Cardiac muscle cell (in vitro differentiated cells and primary cell): ENCODE measurements around the gene OBSL1. TPM values are rescaled to one million over a fixed set of nuclear protein-coding genes. Genes with fewer than 3 reads are reported as not detected.
A peak's percentile ranks its signal among the peaks of the same experiment; 100 is the strongest.

Source experiments
- DNase-seq, 2 donors: peaks; one replicate each; pipeline versions ENCODE4 v3.0.0 to v3.0.0-alpha.2; 2010 to 2017; ENCODE audit warnings: low read depth in 1 of 2, low spot score in 1 of 2
- H3K27ac ChIP-seq: fragments of 200-600 bp; sonication (generic); 2 replicates; pipeline ENCODE4 v1.5.1; 2016
- H3K27me3 ChIP-seq: fragments of 200-600 bp; sonication (generic); 2 replicates; pipeline ENCODE4 v1.6.0; 2016; ENCODE audit warnings: control low read depth
- H3K36me3 ChIP-seq: fragments of 200-600 bp; sonication (generic); 2 replicates; pipeline ENCODE4 v1.5.1; 2016; ENCODE audit warnings: control low read depth
- H3K4me1 ChIP-seq: fragments of 200-600 bp; sonication (generic); 2 replicates; pipeline ENCODE4 v1.8.1; 2017; ENCODE audit warnings: low read depth, mild to moderate bottlenecking, mixed run types
- H3K4me3 ChIP-seq: fragments of 200-600 bp; sonication (generic); 2 replicates; pipeline ENCODE4 v1.5.1; 2016; ENCODE audit warnings: mild to moderate bottlenecking
- H3K9me3 ChIP-seq: fragments of 200-600 bp; sonication (generic); 2 replicates; pipeline ENCODE4 v1.5.1; 2017; ENCODE audit warnings: low read depth, mild to moderate bottlenecking, control low read depth
- polyA plus RNA-seq: library from polyadenylated mRNA; unstranded; fragments of >200 nt; fragmentation: Nextera tagmentation; extraction: Ambion mirVana; gene quantifications from 2 replicates; pipeline ENCODE4 v1.2.1, GENCODE V29; 2016
- total RNA-seq: library from RNA; depleted of rRNA; stranded (reverse); fragments of >200 nt; gene quantifications from 2 replicates; pipeline ENCODE4 v1.2.3, GENCODE V29; 2016
- TF ChIP-seq, protein P1 (sequence below): IDR thresholded peaks from 2 replicates; pipeline ENCODE4 v1.5.1; 2012; ENCODE audit warnings: low read depth, mild to moderate bottlenecking, low read length

OBSL1 gene
- total and polyA plus RNA-seq, 2 experiments from 2014 or later: 276 to 746 TPM

DNA sequence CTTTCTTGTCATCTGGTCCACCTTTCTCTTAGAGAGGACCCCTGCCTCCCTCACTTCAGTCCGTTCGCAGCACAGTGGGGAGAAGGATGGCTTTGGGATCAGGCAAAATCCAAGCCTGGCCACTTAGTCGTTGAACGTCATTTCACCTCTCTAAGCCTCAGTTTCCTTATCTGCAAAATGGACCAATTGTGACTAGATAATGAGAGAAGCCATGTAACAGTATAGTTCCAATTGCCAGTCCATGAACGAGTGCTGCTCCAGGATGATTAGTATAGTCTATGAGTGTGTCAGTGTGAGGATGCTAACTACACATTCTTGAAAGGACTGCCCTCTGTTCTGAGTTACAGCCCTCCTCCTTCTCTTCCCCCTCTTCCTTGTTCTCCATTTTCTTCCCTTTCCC is 1.8 kb upstream of the OBSL1 start:
- Histone ChIP-seq H3K9me3 (no peaks in the 10 kb centered on the region), H3K27ac (peak overlapping the region; percentile 98), H3K36me3 (peaks cover 8% of the 10 kb centered on the region), H3K27me3 (no peaks in the 10 kb centered on the region), H3K4me1 (peaks cover 60% of the 10 kb centered on the region), H3K4me3 (no peak overlapping the region)
- DNase-seq: no peak
- TF ChIP-seq, protein P1, sequence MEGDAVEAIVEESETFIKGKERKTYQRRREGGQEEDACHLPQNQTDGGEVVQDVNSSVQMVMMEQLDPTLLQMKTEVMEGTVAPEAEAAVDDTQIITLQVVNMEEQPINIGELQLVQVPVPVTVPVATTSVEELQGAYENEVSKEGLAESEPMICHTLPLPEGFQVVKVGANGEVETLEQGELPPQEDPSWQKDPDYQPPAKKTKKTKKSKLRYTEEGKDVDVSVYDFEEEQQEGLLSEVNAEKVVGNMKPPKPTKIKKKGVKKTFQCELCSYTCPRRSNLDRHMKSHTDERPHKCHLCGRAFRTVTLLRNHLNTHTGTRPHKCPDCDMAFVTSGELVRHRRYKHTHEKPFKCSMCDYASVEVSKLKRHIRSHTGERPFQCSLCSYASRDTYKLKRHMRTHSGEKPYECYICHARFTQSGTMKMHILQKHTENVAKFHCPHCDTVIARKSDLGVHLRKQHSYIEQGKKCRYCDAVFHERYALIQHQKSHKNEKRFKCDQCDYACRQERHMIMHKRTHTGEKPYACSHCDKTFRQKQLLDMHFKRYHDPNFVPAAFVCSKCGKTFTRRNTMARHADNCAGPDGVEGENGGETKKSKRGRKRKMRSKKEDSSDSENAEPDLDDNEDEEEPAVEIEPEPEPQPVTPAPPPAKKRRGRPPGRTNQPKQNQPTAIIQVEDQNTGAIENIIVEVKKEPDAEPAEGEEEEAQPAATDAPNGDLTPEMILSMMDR: no peak

DNA sequence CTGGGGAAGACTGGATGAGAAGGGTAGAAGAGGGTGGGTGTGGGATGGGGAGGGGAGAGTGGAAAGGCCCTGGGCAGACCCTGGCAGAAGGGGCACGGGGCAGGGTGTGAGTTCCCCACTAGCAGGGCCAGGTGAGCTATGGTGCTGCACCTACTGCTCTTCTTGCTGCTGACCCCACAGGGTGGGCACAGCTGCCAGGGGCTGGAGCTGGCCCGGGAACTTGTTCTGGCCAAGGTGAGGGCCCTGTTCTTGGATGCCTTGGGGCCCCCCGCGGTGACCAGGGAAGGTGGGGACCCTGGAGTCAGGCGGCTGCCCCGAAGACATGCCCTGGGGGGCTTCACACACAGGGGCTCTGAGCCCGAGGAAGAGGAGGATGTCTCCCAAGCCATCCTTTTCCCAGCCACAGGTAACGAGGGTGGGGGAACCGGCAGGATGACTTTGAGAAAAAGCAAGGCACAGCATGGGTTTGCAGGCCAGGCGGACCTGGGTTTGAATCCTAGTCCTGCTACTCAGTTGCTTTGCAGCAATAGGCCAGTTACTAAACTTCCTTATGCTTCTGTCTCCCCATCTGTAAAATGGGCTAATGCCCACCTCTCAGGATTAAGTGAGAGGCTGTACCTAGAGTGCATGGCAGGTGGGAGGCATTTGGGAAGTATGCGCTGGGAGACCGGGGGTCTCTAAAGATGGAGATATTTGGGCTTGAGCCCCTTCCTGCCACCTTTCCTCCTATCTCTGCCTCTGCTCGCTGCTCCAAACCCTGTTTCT is 1.1 kb upstream of the OBSL1 start, which contains the start of gene INHA:
INHA (plus strand) TSS at position 74 of the 765 bp plus-strand sequence; CDS start at position 139, 65 bp downstream.
- no peak for DNase-seq
- peak within 1 kb of the TSS; percentile 98 for H3K27ac ChIP-seq
- TF ChIP-seq, protein P1: no peak

DNA sequence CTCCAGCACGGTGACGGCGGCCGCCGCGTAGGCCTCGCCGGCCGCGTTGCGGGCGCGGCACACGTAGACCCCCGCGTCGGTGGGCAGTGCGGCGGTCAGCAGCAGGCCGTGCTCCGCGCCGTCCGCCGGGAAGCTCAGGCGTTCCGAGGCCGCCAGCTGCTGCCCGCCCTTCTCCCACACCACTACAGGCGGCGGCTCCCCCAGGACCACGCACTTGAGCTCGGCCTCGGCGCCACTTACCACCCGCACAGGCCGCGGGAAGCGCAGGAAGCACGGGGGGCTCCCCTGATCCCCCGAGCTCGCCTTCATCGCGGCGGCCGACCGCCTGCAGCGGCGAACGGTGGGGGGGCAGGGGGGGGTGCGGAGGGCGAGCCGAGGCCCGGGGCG is 422 bp downstream of the OBSL1 start:
- TF ChIP-seq, protein P1: no peak
- DNase-seq: peak; percentile 42 to 47

More for the DNA sequence above, 1.1 kb upstream of the OBSL1 start, which contains the start of gene INHA:
- H3K27me3 ChIP-seq: no peaks in the 10 kb centered on the region
- H3K9me3 ChIP-seq: no peaks in the 10 kb centered on the region
- H3K36me3 ChIP-seq: peaks cover 11% of the 10 kb centered on the region
- H3K4me1 ChIP-seq: peaks cover 52% of the 10 kb centered on the region
- peak within 1 kb of the TSS; percentile 98 for H3K4me3 ChIP-seq

DNA sequence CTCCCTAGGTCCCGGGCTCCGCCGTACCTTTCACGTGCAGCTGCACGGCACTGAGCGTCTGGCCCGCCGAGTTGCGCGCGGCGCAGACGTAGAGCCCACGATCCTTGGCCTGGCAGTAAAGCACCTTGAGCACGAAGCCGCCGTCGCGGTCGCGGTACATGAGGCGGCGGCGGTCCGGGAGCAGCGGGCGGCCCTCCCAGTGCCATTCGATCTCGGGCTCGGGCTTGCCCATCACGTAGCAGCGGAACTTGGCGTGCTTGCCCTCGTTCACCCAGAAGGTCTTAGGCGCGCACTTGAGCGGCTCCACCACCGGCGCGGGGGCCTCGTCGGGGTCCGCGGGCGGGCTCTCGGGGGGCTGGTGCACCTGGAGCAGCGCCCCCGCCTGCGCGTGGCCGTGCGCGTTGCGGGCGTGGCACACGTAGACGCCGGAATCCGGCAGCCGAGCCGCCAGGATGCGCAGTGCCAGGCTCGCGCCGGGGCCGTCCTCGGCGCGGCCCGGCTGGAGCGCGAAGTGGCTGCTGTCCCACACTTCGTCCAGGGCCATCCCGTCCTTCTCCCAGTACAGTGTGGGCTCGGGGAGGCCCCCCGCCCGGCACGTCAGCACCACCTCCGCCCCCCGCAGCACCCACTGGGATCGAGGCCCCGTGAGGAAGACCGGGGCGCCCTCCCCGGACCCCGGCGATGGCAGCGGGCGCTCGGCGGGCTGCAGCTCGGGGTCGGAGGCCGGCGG is 980 bp downstream of the OBSL1 start:
- peak overlapping the region; percentile 98 for H3K4me3 ChIP-seq
- no peaks in the 10 kb centered on the region for H3K9me3 ChIP-seq
- peak overlapping the region; percentile 98 for H3K27ac ChIP-seq
- peaks cover 35% of the 10 kb centered on the region for H3K4me1 ChIP-seq
- peaks cover 28% of the 10 kb centered on the region for H3K36me3 ChIP-seq
- no peaks in the 10 kb centered on the region for H3K27me3 ChIP-seq
- TF ChIP-seq, protein P1: peak; percentile 3
- peak; percentile 36 to 47 for DNase-seq

More for the DNA sequence above, 422 bp downstream of the OBSL1 start:
- Histone ChIP-seq H3K4me1 (peaks cover 41% of the 10 kb centered on the region), H3K36me3 (peaks cover 23% of the 10 kb centered on the region), H3K9me3 (no peaks in the 10 kb centered on the region), H3K4me3 (peak overlapping the region; percentile 98), H3K27ac (peak overlapping the region; percentile 98), H3K27me3 (no peaks in the 10 kb centered on the region)

DNA sequence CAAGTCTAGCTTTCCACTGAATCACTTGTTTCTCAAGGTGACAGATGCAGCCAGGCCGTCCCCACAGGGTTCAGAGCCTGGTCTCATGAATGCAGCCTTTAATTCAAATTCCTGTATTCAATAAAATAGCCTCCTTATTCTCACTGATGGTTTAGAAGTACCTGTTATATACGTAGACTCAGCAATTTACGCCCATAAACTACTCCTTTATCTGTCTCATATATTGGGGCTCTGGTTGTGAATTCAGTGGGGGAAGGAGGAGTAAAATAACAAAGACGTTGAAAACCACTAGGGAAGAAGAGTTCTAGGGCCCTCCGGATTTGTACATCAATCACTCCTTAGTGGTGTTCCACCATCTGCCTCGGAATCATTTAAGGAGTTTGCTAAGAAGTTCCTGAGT is 1.7 kb downstream of the OBSL1 start:
- Histone ChIP-seq H3K4me1 (peaks cover 29% of the 10 kb centered on the region), H3K9me3 (no peaks in the 10 kb centered on the region), H3K4me3 (peak overlapping the region; percentile 98)

More for the DNA sequence above, 1.7 kb downstream of the OBSL1 start:
- TF ChIP-seq, protein P1: no peak
- Histone ChIP-seq H3K27ac (peak overlapping the region; percentile 98), H3K36me3 (peaks cover 35% of the 10 kb centered on the region), H3K27me3 (no peaks in the 10 kb centered on the region)
- no peak for DNase-seq
